ENCODE data around the gene MAGI1.

MAGI1 gene

DNA sequence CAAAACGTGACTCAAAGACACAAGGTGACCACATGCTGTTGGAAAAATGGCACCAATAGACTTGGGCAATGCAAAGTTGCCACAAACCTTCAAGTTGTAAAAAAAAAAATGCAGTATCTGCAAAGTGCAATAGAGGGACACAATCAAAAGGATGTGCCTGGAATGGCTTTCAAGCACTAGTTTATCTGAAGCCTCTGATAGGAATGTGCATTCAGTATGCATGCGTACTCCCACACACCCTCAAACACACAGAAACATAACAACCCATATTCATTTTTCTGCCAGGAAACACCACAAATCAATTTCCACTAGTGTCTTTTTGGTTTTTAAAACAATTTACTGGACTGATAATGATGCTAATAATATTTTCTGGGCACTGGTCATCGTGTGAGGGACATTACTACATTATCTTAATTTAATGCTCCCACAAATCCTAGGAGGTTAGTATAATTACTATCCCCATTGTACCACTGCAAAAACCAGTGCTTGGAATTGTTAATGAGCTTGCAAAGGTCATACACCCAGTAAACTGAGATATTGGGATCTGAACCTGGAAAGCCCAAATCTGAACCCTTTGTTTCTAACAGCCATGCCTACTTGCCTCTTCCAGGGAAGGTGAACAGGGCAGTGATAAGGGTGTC, 298.7 kb downstream of the MAGI1 start:
- TF ChIP-seq, protein P1, sequence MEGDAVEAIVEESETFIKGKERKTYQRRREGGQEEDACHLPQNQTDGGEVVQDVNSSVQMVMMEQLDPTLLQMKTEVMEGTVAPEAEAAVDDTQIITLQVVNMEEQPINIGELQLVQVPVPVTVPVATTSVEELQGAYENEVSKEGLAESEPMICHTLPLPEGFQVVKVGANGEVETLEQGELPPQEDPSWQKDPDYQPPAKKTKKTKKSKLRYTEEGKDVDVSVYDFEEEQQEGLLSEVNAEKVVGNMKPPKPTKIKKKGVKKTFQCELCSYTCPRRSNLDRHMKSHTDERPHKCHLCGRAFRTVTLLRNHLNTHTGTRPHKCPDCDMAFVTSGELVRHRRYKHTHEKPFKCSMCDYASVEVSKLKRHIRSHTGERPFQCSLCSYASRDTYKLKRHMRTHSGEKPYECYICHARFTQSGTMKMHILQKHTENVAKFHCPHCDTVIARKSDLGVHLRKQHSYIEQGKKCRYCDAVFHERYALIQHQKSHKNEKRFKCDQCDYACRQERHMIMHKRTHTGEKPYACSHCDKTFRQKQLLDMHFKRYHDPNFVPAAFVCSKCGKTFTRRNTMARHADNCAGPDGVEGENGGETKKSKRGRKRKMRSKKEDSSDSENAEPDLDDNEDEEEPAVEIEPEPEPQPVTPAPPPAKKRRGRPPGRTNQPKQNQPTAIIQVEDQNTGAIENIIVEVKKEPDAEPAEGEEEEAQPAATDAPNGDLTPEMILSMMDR (IDR thresholded peaks at IDR 0.05; ENCODE audit: insufficient read depth, missing control alignments) = no peak
- FAIRE-seq = no peak

DNA sequence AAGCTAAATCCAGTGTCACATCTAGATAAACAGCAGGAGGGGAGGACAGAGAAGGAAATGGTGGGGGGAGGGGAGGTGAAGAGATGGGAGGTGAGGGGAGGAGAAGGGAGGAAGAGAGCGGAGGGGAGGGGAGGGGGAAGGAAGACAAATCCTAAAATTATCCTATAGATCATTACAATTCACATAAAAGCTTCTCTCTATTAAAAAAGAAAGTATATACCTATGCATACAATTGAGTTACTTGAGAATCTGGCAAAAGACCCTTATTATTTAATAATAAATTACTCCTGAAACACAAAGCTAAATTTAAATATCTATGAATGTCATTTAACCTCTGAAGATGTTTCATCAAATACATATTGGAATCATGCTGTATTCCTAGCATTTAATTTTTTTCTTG, 303.9 kb downstream of the MAGI1 start:
- FAIRE-seq (no peak), DNase-seq (ENCODE audit: insufficient read length, low spot score) (no peak)
- TF ChIP-seq, protein P1 (IDR thresholded peaks at IDR 0.05; ENCODE audit: insufficient read depth, missing control alignments) = no peak

More for the DNA sequence above, 298.7 kb downstream of the MAGI1 start:
- no peak for DNase-seq (ENCODE audit: insufficient read length, low spot score)

DNA sequence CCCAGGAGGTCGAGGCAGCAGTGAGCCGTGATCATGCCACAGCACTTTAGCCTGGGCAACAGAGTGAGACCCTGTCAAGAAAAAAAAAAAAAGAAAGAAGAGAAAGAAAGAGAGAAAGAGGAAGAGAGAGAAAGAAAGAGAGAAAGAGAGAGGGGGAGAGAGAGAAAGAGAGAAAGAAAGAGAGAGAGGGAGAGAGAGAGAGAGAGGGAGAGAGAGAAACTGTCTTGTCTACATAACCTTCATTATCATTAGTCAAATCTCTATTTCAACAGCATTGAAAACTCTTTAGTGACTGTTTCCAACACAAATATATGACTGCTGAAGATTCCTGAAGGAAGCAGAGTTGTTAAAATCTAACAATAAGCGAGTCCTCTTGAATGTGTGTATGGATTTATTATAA, 304.3 kb downstream of the MAGI1 start:
- FAIRE-seq = no peak
- TF ChIP-seq, protein P1 (IDR thresholded peaks at IDR 0.05; ENCODE audit: insufficient read depth, missing control alignments) = no peak
- DNase-seq (ENCODE audit: insufficient read length, low spot score) = no peak

DNA sequence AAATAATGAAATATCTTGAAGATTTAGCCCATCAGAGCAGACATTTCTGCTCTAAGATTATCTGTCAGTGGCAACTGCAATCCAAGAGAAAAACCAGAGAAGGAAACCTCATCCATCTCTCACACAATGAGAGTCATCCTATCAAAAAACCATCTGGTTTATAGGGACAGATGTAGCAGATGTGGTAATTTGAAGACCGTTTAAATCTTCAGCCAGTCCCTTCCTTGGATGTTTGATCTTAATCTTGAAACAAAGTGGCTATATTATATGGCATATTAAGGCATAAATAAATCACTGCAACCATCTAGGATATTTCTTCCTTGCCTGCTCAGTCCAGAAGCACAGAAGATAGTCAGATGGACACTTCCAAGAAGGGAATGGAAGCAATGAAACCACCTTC, 305.3 kb downstream of the MAGI1 start:
- FAIRE-seq = no peak
- TF ChIP-seq, protein P1 (IDR thresholded peaks at IDR 0.05; ENCODE audit: insufficient read depth, missing control alignments) = no peak
- DNase-seq (ENCODE audit: insufficient read length, low spot score) = no peak

DNA sequence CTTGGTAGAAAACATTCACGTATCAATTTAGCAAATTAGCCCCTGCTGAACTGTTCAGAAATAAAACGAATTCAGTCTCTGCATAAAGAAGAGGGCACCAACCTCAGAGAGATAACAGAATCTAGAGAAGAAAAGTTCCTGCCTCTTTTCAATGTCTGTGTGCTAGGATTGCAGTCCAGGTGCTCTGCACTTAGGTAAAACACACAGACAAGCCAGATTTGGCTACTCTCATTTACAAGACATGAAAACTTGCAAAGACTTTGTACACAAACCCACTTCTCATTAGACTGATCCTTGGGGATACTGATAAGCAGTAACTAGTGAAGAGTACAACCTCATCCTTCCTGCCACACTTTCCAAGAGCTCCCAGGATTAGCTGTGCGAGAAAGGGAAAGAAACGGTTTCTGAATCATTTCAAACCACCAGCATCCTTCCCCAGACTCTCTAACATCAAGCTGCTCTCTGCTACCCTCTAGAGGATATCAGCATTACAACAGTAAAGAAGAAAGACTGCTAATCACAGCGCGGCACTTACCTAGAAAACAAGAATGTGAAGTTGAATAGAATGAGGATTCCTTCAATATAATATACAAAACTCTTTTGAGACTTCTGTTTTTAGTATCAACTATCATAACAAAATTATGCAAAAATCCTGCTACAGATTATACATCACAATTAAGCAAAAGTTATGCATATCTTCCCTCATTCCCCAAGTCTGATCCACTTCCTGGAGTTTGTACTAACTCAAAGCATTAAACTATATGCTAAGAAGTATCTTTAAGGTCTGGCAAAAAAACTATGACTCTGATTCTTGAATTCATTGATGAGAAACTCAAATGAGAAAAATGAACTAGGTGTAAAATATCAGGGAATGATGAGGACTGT, 306.4 kb downstream of the MAGI1 start:
- FAIRE-seq = peak; percentile 80
- TF ChIP-seq, protein P1 (IDR thresholded peaks at IDR 0.05; ENCODE audit: insufficient read depth, missing control alignments) = peak; percentile 84
- DNase-seq (ENCODE audit: insufficient read length, low spot score) = peak; percentile 27

DNA sequence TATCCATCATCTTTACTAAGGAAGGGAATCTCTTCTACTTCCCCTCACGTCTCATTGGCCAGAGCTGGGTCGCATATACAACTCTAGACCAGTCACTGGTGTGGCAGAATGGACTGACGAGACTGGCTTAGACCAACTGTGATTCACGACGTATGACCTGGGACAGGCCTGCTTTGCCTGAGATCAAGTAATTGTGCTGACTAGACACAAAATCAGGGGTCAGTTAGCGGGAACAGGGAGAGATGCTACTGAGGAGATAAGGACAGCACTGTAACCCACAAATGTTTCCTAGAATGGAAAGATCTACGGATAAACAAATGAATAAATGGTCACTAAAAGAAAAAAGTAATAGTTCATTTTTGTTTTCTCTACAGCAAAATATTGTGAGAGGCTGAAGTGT, 308.3 kb downstream of the MAGI1 start:
- DNase-seq (ENCODE audit: insufficient read length, low spot score) (no peak), FAIRE-seq (no peak)
- TF ChIP-seq, protein P1 (IDR thresholded peaks at IDR 0.05; ENCODE audit: insufficient read depth, missing control alignments) = no peak

DNA sequence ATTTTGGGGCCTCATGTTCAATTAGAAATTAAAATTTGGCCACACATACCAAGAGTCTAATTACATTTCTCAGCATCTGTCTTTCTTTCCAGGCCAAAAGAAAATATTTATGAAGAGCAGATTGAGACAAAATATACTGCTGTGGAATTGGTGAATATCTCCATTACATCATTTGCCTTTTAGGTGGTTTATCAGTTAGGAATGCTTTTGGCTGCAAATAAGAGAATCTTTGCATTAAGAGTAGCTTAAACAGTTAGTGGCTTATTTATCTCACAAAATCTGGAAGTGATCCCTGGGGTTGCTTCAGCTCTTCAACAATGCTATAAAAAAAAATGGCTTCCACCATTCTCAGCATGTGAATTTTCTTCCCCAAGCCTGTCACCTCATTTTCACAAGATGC, 308.7 kb downstream of the MAGI1 start:
- FAIRE-seq = no peak
- DNase-seq (ENCODE audit: insufficient read length, low spot score) = no peak
- TF ChIP-seq, protein P1 (IDR thresholded peaks at IDR 0.05; ENCODE audit: insufficient read depth, missing control alignments) = no peak

All from D721Med (cell line).